HepG2 (cell line): ENCODE results near the gene TRIM25. TPM values are rescaled to one million over a fixed set of nuclear protein-coding genes. Genes with fewer than 3 reads are reported as not detected.

Source experiments
- AGO2 ChIP-seq: fragments of 200-400 bp; formaldehyde crosslinking; optimal IDR thresholded peaks from 2 replicates; pipeline ENCODE3; 2017; ENCODE audit warnings: mild to moderate bottlenecking, low read depth, low read length, moderate library complexity
- BCLAF1 ChIP-seq: fragments of 450-650 bp; IDR thresholded peaks from 2 replicates; pipeline ENCODE4 v1.6.1; 2017; ENCODE audit warnings: mild to moderate bottlenecking
- GATAD2A ChIP-seq: IDR thresholded peaks from 2 replicates; pipeline ENCODE4 v1.6.1; 2016
- HOXA5 ChIP-seq: sonication (generic); formaldehyde crosslinking; IDR thresholded peaks from 2 replicates; pipeline ENCODE4 v1.4.0; 2020; ENCODE audit warnings: missing genetic modification reagents
- MTA3 ChIP-seq: sonication (generic); formaldehyde crosslinking; IDR thresholded peaks from 2 replicates; pipeline ENCODE4 v1.4.0; 2020; ENCODE audit warnings: missing genetic modification reagents
- POLR2G ChIP-seq: fragments of 200-400 bp; formaldehyde crosslinking; IDR thresholded peaks from 2 replicates; pipeline ENCODE4 v1.6.1; 2018; ENCODE audit warnings: mild to moderate bottlenecking, low read depth, low read length, moderate library complexity
- SAP130 ChIP-seq: IDR thresholded peaks from 2 replicates; pipeline ENCODE4 v1.6.1; 2016; ENCODE audit warnings: low read depth
- SOX5 ChIP-seq: IDR thresholded peaks from 2 replicates; pipeline ENCODE4 v1.6.1; 2016; ENCODE audit warnings: borderline replicate concordance
- SP5 ChIP-seq: IDR thresholded peaks from 2 replicates; pipeline ENCODE4 v1.6.1; 2016; ENCODE audit warnings: low read depth, borderline replicate concordance
- TOE1 ChIP-seq: sonication (generic); formaldehyde crosslinking; IDR thresholded peaks from 2 replicates; pipeline ENCODE4 v1.4.0; 2020; ENCODE audit warnings: mild to moderate bottlenecking, missing genetic modification reagents
- ZNF124 ChIP-seq: sonication (generic); formaldehyde crosslinking; IDR thresholded peaks from 2 replicates; pipeline ENCODE4 v1.4.0; 2020; ENCODE audit warnings: missing genetic modification reagents
- ZNF18 ChIP-seq: sonication (generic); formaldehyde crosslinking; IDR thresholded peaks from 2 replicates; pipeline ENCODE4 v1.8.0; 2022; ENCODE audit warnings: mild to moderate bottlenecking, missing genetic modification reagents; ENCODE audit not compliant: insufficient replicate concordance
- ZNF678 ChIP-seq: sonication (generic); formaldehyde crosslinking; IDR thresholded peaks from 2 replicates; pipeline ENCODE4 v1.4.0; 2020; ENCODE audit warnings: mild to moderate bottlenecking, missing genetic modification reagents
- ZSCAN22 ChIP-seq: sonication (generic); formaldehyde crosslinking; IDR thresholded peaks from 2 replicates; pipeline ENCODE4 v1.4.0; 2020; ENCODE audit warnings: mild to moderate bottlenecking, missing genetic modification reagents
- polyA plus RNA-seq, 8 experiments: library from polyadenylated mRNA; depleted of rRNA in 3 of 8; stranded (reverse) in 7 of 8; unstranded in 1 of 8; fragments of >200 nt; fragmentation: Illumina TruSeq in 4 of 8; extraction: Trizol in 4 of 8; gene quantifications; 2 replicates each; pipeline versions ENCODE4 v1.2.1 to v1.2.3, GENCODE V29; 2011 to 2016; ENCODE audit warnings: low read depth in 4 of 8, missing spikeins in 1 of 8, mixed read lengths in 1 of 8; ENCODE audit not compliant: insufficient read depth in 1 of 8
- total RNA-seq, 5 experiments: library from RNA; depleted of rRNA; stranded (reverse); fragments of >200 nt; fragmentation: Illumina TruSeq; extraction: Trizol; gene quantifications; 2 replicates each; pipeline ENCODE4 v1.2.3, GENCODE V29; 2016; ENCODE audit warnings: low read depth in 1 of 5
- TF ChIP-seq, protein P1 (sequence below): sonication (generic); formaldehyde crosslinking; conservative IDR thresholded peaks from 2 replicates; pipeline ENCODE4 v1.8.0; 2022; ENCODE audit warnings: missing genetic modification reagents
- TF ChIP-seq, protein P2 (sequence below): sonication (generic); formaldehyde crosslinking; IDR thresholded peaks from 2 replicates; pipeline ENCODE4 v1.4.0; 2020; ENCODE audit warnings: missing genetic modification reagents
- TF ChIP-seq, protein P3 (sequence below): sonication (generic); formaldehyde crosslinking; IDR thresholded peaks from 2 replicates; pipeline ENCODE4 v1.5.0; 2020; ENCODE audit warnings: mild to moderate bottlenecking, missing genetic modification reagents

Gene TRIM25
- total and polyA plus RNA-seq, 2 of the 13 experiments (the other 11 are each of a cell fraction or from before 2014, with no cell fraction given): 30.8 to 42.2 TPM

DNA sequence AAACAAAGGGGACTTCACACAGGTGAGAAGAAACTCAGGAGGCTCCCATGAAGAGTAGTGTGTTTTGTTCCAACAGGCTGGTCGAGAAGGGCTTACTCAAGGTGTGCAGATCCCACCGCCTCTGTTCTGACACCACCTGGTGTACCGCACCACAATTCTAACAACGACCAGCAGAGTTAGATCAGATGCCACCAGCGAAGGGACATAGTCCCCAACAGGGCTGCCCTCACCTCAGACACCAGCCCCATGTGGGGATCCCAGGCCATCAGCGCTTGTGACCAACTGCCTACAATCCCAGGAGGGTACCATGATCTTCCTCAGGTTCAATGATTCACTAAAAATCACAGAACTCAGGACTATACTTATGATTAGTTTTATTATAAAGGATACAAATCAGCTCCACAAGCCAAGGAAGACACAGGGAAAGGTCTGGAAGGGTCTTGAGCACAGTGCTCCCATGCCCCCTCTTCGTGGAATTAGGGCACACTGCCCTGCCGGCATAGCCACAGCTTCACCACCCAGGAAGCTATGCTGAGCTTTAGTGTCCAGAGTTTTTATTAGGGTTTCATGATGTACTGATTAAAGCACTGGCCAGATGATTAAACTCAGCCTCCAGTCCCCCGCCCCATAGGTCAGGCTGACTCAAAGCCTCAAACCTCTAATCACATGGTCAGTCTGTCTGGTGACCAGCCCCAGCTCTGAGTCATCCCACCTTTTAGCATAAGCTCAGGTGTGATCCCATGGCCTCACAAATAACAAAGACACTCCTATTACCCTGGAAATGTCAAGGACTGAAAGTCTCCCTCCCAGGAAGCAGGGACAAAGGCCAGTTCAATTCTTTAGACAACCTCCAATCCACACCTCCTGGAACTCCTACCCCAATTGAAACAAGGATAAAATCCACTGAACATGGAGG lies 26.0 kb downstream of the TRIM25 start (continued):
- peak; percentile 55 for TF ChIP-seq AGO2
- no peak for TF ChIP-seq SOX5
- TF ChIP-seq SP5 (CRISPR knock-in tag): no peak
- TF ChIP-seq, protein P1, sequence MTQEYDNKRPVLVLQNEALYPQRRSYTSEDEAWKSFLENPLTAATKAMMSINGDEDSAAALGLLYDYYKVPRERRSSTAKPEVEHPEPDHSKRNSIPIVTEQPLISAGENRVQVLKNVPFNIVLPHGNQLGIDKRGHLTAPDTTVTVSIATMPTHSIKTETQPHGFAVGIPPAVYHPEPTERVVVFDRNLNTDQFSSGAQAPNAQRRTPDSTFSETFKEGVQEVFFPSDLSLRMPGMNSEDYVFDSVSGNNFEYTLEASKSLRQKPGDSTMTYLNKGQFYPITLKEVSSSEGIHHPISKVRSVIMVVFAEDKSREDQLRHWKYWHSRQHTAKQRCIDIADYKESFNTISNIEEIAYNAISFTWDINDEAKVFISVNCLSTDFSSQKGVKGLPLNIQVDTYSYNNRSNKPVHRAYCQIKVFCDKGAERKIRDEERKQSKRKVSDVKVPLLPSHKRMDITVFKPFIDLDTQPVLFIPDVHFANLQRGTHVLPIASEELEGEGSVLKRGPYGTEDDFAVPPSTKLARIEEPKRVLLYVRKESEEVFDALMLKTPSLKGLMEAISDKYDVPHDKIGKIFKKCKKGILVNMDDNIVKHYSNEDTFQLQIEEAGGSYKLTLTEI (CRISPR knock-in tag): no peak
- TF ChIP-seq ZNF124 (CRISPR knock-in tag): no peak
- TF ChIP-seq SAP130 (CRISPR knock-in tag): peak; percentile 63; the same call in 1 of the 2 replicates
- TF ChIP-seq ZSCAN22: no peak
- TF ChIP-seq, protein P2, sequence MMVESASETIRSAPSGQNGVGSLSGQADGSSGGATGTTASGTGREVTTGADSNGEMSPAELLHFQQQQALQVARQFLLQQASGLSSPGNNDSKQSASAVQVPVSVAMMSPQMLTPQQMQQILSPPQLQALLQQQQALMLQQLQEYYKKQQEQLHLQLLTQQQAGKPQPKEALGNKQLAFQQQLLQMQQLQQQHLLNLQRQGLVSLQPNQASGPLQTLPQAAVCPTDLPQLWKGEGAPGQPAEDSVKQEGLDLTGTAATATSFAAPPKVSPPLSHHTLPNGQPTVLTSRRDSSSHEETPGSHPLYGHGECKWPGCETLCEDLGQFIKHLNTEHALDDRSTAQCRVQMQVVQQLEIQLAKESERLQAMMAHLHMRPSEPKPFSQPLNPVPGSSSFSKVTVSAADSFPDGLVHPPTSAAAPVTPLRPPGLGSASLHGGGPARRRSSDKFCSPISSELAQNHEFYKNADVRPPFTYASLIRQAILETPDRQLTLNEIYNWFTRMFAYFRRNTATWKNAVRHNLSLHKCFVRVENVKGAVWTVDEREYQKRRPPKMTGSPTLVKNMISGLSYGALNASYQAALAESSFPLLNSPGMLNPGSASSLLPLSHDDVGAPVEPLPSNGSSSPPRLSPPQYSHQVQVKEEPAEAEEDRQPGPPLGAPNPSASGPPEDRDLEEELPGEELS: 0 out of 2 replicates have a peak, but pooled peaks have one; percentile 10
- peak; percentile 26; the same call in 1 of the 2 replicates for TF ChIP-seq POLR2G
- TF ChIP-seq ZNF678 (CRISPR knock-in tag): no peak
- no peak for TF ChIP-seq ZNF18
- TF ChIP-seq GATAD2A (CRISPR knock-in tag): no peak
- TF ChIP-seq, protein P3, sequence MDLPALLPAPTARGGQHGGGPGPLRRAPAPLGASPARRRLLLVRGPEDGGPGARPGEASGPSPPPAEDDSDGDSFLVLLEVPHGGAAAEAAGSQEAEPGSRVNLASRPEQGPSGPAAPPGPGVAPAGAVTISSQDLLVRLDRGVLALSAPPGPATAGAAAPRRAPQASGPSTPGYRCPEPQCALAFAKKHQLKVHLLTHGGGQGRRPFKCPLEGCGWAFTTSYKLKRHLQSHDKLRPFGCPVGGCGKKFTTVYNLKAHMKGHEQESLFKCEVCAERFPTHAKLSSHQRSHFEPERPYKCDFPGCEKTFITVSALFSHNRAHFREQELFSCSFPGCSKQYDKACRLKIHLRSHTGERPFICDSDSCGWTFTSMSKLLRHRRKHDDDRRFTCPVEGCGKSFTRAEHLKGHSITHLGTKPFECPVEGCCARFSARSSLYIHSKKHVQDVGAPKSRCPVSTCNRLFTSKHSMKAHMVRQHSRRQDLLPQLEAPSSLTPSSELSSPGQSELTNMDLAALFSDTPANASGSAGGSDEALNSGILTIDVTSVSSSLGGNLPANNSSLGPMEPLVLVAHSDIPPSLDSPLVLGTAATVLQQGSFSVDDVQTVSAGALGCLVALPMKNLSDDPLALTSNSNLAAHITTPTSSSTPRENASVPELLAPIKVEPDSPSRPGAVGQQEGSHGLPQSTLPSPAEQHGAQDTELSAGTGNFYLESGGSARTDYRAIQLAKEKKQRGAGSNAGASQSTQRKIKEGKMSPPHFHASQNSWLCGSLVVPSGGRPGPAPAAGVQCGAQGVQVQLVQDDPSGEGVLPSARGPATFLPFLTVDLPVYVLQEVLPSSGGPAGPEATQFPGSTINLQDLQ (CRISPR knock-in tag): no peak
- no peak for TF ChIP-seq BCLAF1
- TF ChIP-seq TOE1: no peak
- TF ChIP-seq HOXA5 (CRISPR knock-in tag): no peak
- TF ChIP-seq MTA3: no peak
